GM12872 (cell line): ENCODE measurements around the gene TAS2R46.

Source experiments
- CTCF ChIP-seq: IDR thresholded peaks from 3 replicates; pipeline ENCODE4 v1.5.1; 2011; ENCODE audit warnings: low read depth, mild to moderate bottlenecking, low read length, moderate library complexity; ENCODE audit not compliant: insufficient read depth

Gene TAS2R46

GRCh38 chr12:11081987-11082386 lies 19.9 kb upstream of the TAS2R46 start:
- TF ChIP-seq CTCF = no peak

GRCh38 chr12:11078246-11078645 lies 16.2 kb upstream of the TAS2R46 start:
- no peak for TF ChIP-seq CTCF

GRCh38 chr12:11075642-11076041 lies 13.5 kb upstream of the TAS2R46 start:
- no peak for TF ChIP-seq CTCF

- TF ChIP-seq CTCF = no peak
Measured at GRCh38 chr12:11071414-11071813, 9.3 kb upstream of the TAS2R46 start.

GRCh38 chr12:11070999-11071398 lies 8.9 kb upstream of the TAS2R46 start:
- TF ChIP-seq CTCF = no peak

GRCh38 chr12:11069854-11070365 lies 7.8 kb upstream of the TAS2R46 start:
- no peak for TF ChIP-seq CTCF

- TF ChIP-seq CTCF = no peak
Measured at GRCh38 chr12:11067514-11067913, 5.4 kb upstream of the TAS2R46 start.
